Measurements from ENCODE around the gene CTU2. TPM values are rescaled to one million over a fixed set of nuclear protein-coding genes. Genes with fewer than 3 reads are reported as not detected.
A peak's percentile ranks its signal among the peaks of the same experiment; 100 is the strongest.

The CTU2 gene
- total and polyA plus RNA-seq, 9 of the 15 experiments (the other 6 are each of a cell fraction or from before 2014, with no cell fraction given) = 1.3 to 105 (median 23.2) TPM

DNA sequence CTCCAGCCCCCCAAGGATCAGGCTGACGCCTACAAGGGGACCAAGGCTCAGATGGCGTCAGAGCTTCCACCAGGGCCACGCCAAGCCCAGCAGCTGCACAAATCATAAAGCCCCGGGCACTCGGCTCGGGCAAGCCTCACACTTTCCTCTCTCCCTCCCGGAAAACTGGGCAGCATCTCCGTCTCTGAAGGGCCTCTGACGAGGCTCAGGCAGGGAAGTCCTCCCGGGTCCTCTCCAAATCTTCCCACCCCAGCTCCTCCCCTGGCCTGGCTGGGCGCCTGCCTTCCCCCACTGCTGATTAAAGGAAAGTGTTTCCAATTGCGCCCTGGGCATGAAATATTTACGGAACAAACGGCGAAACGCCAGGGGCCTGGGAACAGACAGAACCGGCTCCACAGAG lies 40.2 kb downstream of the CTU2 start:
- in situ Hi-C loops (cut with MboI) (no loop called here), intact Hi-C loops (cut with micrococcal nuclease) (no loop called here)
- H3K9me1 ChIP-seq (ENCODE audit: control insufficient read depth, insufficient read depth, low read length) = peaks cover 9% of the 10 kb centered on the region
- ChIA-PET POLR2A (interaction anchor here (1.9 kb wide), 1 partner anchor 9 kb away, joined by 9 read pairs; no protein-coding TSS in a partner anchor), CTCF (ENCODE audit: low intra/inter-chr PET ratio) (no interaction called here)
- DNase-seq (ENCODE audit: extremely low read depth in 1 of 4, low spot score in 3 of 4) = no peak
- H3K4me3 ChIP-seq = no peak overlapping the region
- H3K79me2 ChIP-seq (ENCODE audit: control insufficient read depth, insufficient read depth, low read length) = peaks cover 61% of the 10 kb centered on the region
- no peak for FAIRE-seq
- 85% methylated on average over 13 of the region's 17 CpGs for WGBS (ENCODE audit: insufficient coverage, low coverage, missing lambda C conversion rate)
- BruUV-seq (replicated peaks) = no TSS peak
- peaks cover 26% of the 10 kb centered on the region; the same call in 1 of the 2 replicates for H4K20me1 ChIP-seq (replicated peaks; ENCODE audit: control insufficient read depth, insufficient read depth, low read length)
- no peak overlapping the region for H3K27ac ChIP-seq (ENCODE audit: extremely low read depth, low read depth, low read length)
- H3K36me3 ChIP-seq (ENCODE audit: control insufficient read depth, insufficient read depth, low read length) = peaks cover 83% of the 10 kb centered on the region; the same call in 2 of the 3 replicates
- ATAC-seq = no peak
- H3K4me1 ChIP-seq (replicated peaks in 1 of 2; ENCODE audit: control insufficient read depth in 2 of 2, insufficient read depth in 2 of 2, low read length in 2 of 2) = peaks cover 0 to 86% of the 10 kb centered on the region in 2 experiments; a peak in 2 of 5 replicates
- no peaks in the 10 kb centered on the region for H3K27me3 ChIP-seq (ENCODE audit: control insufficient read depth in 2 of 2, insufficient read depth in 2 of 2, low read length in 2 of 2)
- no peaks in the 10 kb centered on the region for H3K9me3 ChIP-seq (replicated peaks; ENCODE audit: control insufficient read depth, insufficient read depth, low read depth, low read length)
- TF ChIP-seq SMC3 (conservative IDR thresholded peaks at IDR 0.05; ENCODE audit: insufficient read depth, low read depth, low read length) (no peak), POLR2G (IDR thresholded peaks at IDR 0.05; ENCODE audit: low read depth, low read length) (0 out of 2 replicates have a peak, but pooled peaks have one; percentile 8)
- H3K9ac ChIP-seq (ENCODE audit: insufficient read depth in 1 of 2, low read depth in 2 of 2, low read length in 2 of 2) = no peak overlapping the region
- H3K4me2 ChIP-seq (ENCODE audit: insufficient read depth, low read length) = no peak overlapping the region
- H2AFZ ChIP-seq (ENCODE audit: low read depth, low read length) = no peak overlapping the region

DNA sequence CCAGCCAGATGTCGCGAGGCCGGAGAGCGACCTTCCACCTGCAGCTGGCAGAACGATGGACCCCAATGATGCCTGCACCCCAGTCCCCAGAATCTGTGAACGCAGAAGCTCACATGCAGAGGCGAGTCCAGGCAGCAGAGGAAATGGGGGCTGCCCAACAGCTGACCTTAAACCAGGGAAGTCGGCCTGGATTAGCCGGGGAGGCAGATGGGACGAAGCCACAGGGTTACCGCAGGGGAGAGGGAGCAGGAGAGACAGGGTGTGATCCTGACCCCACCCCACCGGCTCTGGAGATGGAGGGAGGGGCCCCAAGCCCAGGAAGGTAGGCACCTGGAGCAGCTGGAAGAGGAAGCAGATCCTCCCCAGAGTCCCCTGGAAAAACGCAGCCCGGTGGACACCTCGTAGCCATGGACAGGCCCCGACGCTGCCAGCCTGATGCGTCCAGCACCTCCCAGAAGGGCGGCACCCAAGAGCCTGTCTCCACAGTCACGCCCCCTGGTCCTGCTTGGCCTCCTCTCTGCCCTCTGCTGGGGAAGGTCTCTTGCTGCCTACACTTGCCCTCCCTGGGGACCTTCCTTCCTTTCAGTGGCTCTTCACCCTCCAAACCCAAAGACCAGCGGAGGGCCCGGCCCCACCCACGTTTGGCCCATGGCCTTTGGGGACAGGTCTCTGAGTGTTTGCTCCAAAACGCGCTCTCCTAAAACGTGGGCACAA lies 41.4 kb downstream of the CTU2 start:
- peak; percentile 94 for FAIRE-seq
- Histone ChIP-seq H3K27ac (ENCODE audit: extremely low read depth, low read depth, low read length) (no peak overlapping the region), H3K36me3 (ENCODE audit: control insufficient read depth, insufficient read depth, low read length) (peaks cover 83% of the 10 kb centered on the region; the same call in 2 of the 3 replicates), H3K9ac (ENCODE audit: insufficient read depth in 1 of 2, low read depth in 2 of 2, low read length in 2 of 2) (peak overlapping the region in 1 of 2 experiments; percentile 36; a peak in 2 of 4 replicates), H2AFZ (ENCODE audit: low read depth, low read length) (no peak overlapping the region), H3K4me2 (ENCODE audit: insufficient read depth, low read length) (no peak overlapping the region), H3K4me1 (replicated peaks in 1 of 2; ENCODE audit: control insufficient read depth in 2 of 2, insufficient read depth in 2 of 2, low read length in 2 of 2) (peaks cover 0 to 84% of the 10 kb centered on the region in 2 experiments; a peak in 2 of 5 replicates), H3K4me3 (no peak overlapping the region), H3K9me3 (replicated peaks; ENCODE audit: control insufficient read depth, insufficient read depth, low read depth, low read length) (no peaks in the 10 kb centered on the region), H4K20me1 (replicated peaks; ENCODE audit: control insufficient read depth, insufficient read depth, low read length) (peaks cover 25% of the 10 kb centered on the region; the same call in 1 of the 2 replicates), H3K27me3 (ENCODE audit: control insufficient read depth in 2 of 2, insufficient read depth in 2 of 2, low read length in 2 of 2) (no peaks in the 10 kb centered on the region), H3K9me1 (ENCODE audit: control insufficient read depth, insufficient read depth, low read length) (peaks cover 9% of the 10 kb centered on the region), H3K79me2 (ENCODE audit: control insufficient read depth, insufficient read depth, low read length) (peaks cover 73% of the 10 kb centered on the region)
- CTCF ChIA-PET (ENCODE audit: low intra/inter-chr PET ratio) = interaction anchor here (0.6 to 1.7 kb wide), 4 partner anchors 16 to 221 kb away, joined by 3 to 8 read pairs (median 3); partner anchors contain the start of gene PIEZO1
- ATAC-seq = peak; percentile 96
- intact Hi-C loops (cut with micrococcal nuclease) (loop anchor here (1.0 kb wide), 1 partner anchor 36 kb away; no protein-coding TSS in a partner anchor), in situ Hi-C loops (cut with MboI) (no loop called here)
- POLR2A ChIA-PET = interaction anchor here (1.1 to 2.2 kb wide), 3 partner anchors 11 to 36 kb away, joined by 3 to 9 read pairs (median 5); no protein-coding TSS in a partner anchor
- BruUV-seq (replicated peaks) = no TSS peak
- DNase-seq (ENCODE audit: extremely low read depth in 1 of 4, low spot score in 3 of 4) = peak; percentile 85 to 89 (median 87)
- WGBS (ENCODE audit: insufficient coverage, low coverage, missing lambda C conversion rate) = 70% methylated on average over 26 of the region's 26 CpGs
- TF ChIP-seq IRF2 (CRISPR knock-in tag; IDR thresholded peaks at IDR 0.05) = peak; percentile 58; the same call in 1 of the 2 replicates
- TF ChIP-seq TRIM24 (IDR thresholded peaks at IDR 0.05) = no peak
- TF ChIP-seq EGR1 (conservative IDR thresholded peaks at IDR 0.05) = peak; percentile 52
- TF ChIP-seq SRF (CRISPR knock-in tag; IDR thresholded peaks at IDR 0.05) = peak in 1 of 2 experiments; percentile 58; a peak in 1 of 4 replicates
- TF ChIP-seq, protein P1, sequence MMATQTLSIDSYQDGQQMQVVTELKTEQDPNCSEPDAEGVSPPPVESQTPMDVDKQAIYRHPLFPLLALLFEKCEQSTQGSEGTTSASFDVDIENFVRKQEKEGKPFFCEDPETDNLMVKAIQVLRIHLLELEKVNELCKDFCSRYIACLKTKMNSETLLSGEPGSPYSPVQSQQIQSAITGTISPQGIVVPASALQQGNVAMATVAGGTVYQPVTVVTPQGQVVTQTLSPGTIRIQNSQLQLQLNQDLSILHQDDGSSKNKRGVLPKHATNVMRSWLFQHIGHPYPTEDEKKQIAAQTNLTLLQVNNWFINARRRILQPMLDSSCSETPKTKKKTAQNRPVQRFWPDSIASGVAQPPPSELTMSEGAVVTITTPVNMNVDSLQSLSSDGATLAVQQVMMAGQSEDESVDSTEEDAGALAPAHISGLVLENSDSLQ (IDR thresholded peaks at IDR 0.05) = 0 out of 2 replicates have a peak, but pooled peaks have one; percentile 15
- TF ChIP-seq, protein P2, sequence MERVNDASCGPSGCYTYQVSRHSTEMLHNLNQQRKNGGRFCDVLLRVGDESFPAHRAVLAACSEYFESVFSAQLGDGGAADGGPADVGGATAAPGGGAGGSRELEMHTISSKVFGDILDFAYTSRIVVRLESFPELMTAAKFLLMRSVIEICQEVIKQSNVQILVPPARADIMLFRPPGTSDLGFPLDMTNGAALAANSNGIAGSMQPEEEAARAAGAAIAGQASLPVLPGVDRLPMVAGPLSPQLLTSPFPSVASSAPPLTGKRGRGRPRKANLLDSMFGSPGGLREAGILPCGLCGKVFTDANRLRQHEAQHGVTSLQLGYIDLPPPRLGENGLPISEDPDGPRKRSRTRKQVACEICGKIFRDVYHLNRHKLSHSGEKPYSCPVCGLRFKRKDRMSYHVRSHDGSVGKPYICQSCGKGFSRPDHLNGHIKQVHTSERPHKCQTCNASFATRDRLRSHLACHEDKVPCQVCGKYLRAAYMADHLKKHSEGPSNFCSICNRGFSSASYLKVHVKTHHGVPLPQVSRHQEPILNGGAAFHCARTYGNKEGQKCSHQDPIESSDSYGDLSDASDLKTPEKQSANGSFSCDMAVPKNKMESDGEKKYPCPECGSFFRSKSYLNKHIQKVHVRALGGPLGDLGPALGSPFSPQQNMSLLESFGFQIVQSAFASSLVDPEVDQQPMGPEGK (CRISPR knock-in tag; IDR thresholded peaks at IDR 0.05; ENCODE audit: borderline replicate concordance) = no peak
- TF ChIP-seq MYC (IDR thresholded peaks at IDR 0.05; ENCODE audit: low read depth, low read length) = 0 out of 2 replicates have a peak, but pooled peaks have one; percentile 42
- no peak for TF ChIP-seq MYC (CRISPR knock-in tag; IDR thresholded peaks at IDR 0.05; ENCODE audit: borderline replicate concordance, low read depth)
- no peak for TF ChIP-seq FUS (optimal IDR thresholded peaks at IDR 0.05; ENCODE audit: low read depth, low read length)
